ENCODE results near the gene CEP95.

- TF ChIP-seq, protein P1, sequence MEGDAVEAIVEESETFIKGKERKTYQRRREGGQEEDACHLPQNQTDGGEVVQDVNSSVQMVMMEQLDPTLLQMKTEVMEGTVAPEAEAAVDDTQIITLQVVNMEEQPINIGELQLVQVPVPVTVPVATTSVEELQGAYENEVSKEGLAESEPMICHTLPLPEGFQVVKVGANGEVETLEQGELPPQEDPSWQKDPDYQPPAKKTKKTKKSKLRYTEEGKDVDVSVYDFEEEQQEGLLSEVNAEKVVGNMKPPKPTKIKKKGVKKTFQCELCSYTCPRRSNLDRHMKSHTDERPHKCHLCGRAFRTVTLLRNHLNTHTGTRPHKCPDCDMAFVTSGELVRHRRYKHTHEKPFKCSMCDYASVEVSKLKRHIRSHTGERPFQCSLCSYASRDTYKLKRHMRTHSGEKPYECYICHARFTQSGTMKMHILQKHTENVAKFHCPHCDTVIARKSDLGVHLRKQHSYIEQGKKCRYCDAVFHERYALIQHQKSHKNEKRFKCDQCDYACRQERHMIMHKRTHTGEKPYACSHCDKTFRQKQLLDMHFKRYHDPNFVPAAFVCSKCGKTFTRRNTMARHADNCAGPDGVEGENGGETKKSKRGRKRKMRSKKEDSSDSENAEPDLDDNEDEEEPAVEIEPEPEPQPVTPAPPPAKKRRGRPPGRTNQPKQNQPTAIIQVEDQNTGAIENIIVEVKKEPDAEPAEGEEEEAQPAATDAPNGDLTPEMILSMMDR (IDR thresholded peaks at IDR 0.05): no peak
- TF ChIP-seq POLR2AphosphoS5 (IDR thresholded peaks at IDR 0.05): no peak
Measured at GRCh38 chr17:64574646-64575045, 67.9 kb downstream of the CEP95 start.
